HK-2 (cell line): Measurements from ENCODE around the gene GMFB.

Experiments used
- DNase-seq: peaks from one replicate; pipeline ENCODE4 v3.0.0-alpha.2; 2018; ENCODE audit not compliant: unreplicated experiment

GMFB gene

DNA sequence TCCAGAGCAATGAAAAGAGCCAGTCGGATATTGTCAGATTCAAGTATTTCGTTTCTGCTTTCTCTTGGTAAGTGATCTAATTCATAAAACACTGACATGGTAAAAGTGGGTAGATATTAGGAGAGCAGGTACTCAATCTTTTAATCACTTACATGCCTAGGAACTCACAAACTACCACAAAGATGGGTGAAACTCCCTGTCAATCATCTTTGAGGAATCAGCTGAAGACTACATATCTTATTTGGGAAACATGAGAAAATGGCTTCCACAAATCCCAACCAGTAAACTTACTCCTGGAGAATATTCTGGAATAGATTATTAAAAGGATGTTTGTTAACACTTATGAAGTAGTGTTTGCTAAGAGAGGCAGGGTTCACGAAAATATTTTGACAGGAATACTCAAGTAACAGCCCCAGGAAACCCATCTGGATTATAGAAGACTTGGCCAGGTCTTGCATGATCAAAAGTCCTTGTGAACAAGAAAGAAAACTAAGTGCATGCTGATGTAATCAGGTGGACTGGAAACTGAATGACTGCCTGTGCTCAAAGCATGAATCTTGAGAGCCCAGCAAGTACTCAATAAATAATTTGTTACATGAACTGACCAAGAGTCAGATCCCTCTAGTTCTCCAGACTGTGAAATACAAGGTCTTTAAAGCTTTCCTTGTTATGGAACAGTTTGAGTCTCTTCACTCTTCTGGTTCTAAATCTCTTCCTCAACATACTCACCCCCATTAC lies 63.1 kb downstream of the GMFB start:
- no peak for DNase-seq

DNA sequence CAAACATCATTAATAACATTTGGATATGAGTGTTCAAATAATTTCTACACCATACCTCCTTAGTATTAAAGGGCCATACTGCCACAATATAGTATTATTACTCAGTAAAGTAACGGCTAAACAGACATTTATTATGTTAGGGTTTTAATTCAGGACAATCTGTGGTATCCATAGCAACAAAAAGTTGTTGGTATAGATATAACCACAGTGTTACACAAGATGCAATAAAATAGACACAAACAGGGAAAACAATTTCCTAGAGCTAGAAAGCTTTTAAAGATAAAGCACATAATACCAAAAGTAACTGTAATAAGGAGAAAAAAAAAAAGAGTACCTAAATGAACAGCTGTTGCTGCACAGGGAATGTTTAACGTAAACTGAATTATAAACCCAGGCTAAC lies 63.7 kb downstream of the GMFB start:
- no peak for DNase-seq
